GM23338 (cell line): Measurements from ENCODE around the gene CD79A. TPM values are rescaled to one million over a fixed set of nuclear protein-coding genes. Genes with fewer than 3 reads are reported as not detected.

ENCODE experiments used
- ATAC-seq: fragments of 200-7000 bp; cut with Tn5 transposase; 3 replicates; pipeline ENCODE4 v1.9.1; 2020
- DNase-seq: peaks from one replicate; pipeline ENCODE4 v3.0.0-alpha.2; 2015; ENCODE audit warnings: low spot score
- H2AFZ ChIP-seq: fragments of 200-600 bp; sonication (generic); 2 replicates; pipeline ENCODE4 v1.8.0; 2016; ENCODE audit warnings: antibody characterized with exemption, mild to moderate bottlenecking, moderate library complexity
- H3F3A ChIP-seq: fragments of 200-600 bp; sonication (generic); replicated peaks from 2 replicates; pipeline ENCODE4 v1.8.0; 2017; ENCODE audit warnings: antibody characterized with exemption, mixed run types, low read depth
- H3K27ac ChIP-seq: fragments of 200-600 bp; sonication (generic); 2 replicates; pipeline ENCODE4 v1.6.1; 2016; ENCODE audit warnings: low read depth
- H3K27me3 ChIP-seq: fragments of 200-600 bp; sonication (generic); 2 replicates; pipeline ENCODE4 v1.8.0; 2016; ENCODE audit warnings: mild to moderate bottlenecking, mixed run types, moderate library complexity; ENCODE audit not compliant: insufficient read depth
- H3K36me3 ChIP-seq: fragments of 200-600 bp; sonication (generic); 2 replicates; pipeline ENCODE4 v1.8.0; 2016; ENCODE audit warnings: mild to moderate bottlenecking; ENCODE audit not compliant: insufficient read depth
- H3K4me1 ChIP-seq: fragments of 200-600 bp; sonication (generic); 2 replicates; pipeline ENCODE4 v1.8.0; 2016; ENCODE audit warnings: mild to moderate bottlenecking, moderate library complexity; ENCODE audit not compliant: insufficient read depth
- H3K4me2 ChIP-seq: fragments of 200-600 bp; sonication (generic); 2 replicates; pipeline ENCODE4 v1.7.1; 2017; ENCODE audit warnings: mixed run types
- H3K4me3 ChIP-seq: fragments of 200-600 bp; sonication (generic); 2 replicates; pipeline ENCODE4 v1.6.1; 2016; ENCODE audit warnings: mixed run types
- H3K79me2 ChIP-seq: fragments of 200-600 bp; sonication (generic); replicated peaks from 2 replicates; pipeline ENCODE4 v1.8.0; 2017; ENCODE audit warnings: mild to moderate bottlenecking; ENCODE audit not compliant: insufficient read depth
- H3K9me2 ChIP-seq: fragments of 200-600 bp; sonication (generic); 2 replicates; pipeline ENCODE4 v1.8.0; 2017; ENCODE audit not compliant: insufficient read depth
- H4K20me1 ChIP-seq: fragments of 200-600 bp; sonication (generic); replicated peaks from 2 replicates; pipeline ENCODE4 v1.8.0; 2017; ENCODE audit warnings: mild to moderate bottlenecking; ENCODE audit not compliant: insufficient read depth
- H3K27ac Mint-ChIP-seq: 2 replicates; pipeline ENCODE4 v1.8.0; 2020; ENCODE audit warnings: inconsistent platforms, mild to moderate bottlenecking, moderate library complexity, mixed read lengths
- H3K27me3 Mint-ChIP-seq: 3 replicates; pipeline ENCODE4 v1.8.0; 2022; ENCODE audit warnings: low read depth, mild to moderate bottlenecking, moderate library complexity, mixed read lengths, inconsistent platforms; ENCODE audit not compliant: insufficient read depth, poor library complexity
- H3K36me3 Mint-ChIP-seq: 3 replicates; pipeline ENCODE4 v1.8.0; 2021; ENCODE audit warnings: low read depth, mild to moderate bottlenecking, inconsistent platforms, moderate library complexity, mixed read lengths
- H3K4me1 Mint-ChIP-seq: 3 replicates; pipeline ENCODE4 v1.8.0; 2020; ENCODE audit warnings: mild to moderate bottlenecking, inconsistent platforms, mixed read lengths
- H3K4me3 Mint-ChIP-seq: 3 replicates; pipeline ENCODE4 v1.8.0; 2021; ENCODE audit warnings: moderate library complexity, mild to moderate bottlenecking, inconsistent platforms, mixed read lengths
- H3K9me3 Mint-ChIP-seq: 3 replicates; pipeline ENCODE4 v1.8.0; 2020; ENCODE audit warnings: moderate library complexity, mild to moderate bottlenecking, inconsistent platforms, mixed read lengths
- CTCF ChIP-seq, 2 experiments: fragments of 200-600 bp in 1 of 2; sonication (generic) in 1 of 2; conservative IDR thresholded peaks; 2 replicates each; pipeline versions ENCODE4 v1.5.1 to v1.6.1; 2016 to 2017; ENCODE audit warnings: antibody characterized with exemption in 2 of 2, low read depth in 2 of 2, mild to moderate bottlenecking in 2 of 2, moderate library complexity in 1 of 2
- ETS1 ChIP-seq: IDR thresholded peaks from 2 replicates; pipeline ENCODE4 v1.6.1; 2016; ENCODE audit warnings: antibody characterized with exemption
- EZH2 ChIP-seq: fragments of 200-600 bp; sonication (generic); IDR thresholded peaks from one replicate; pipeline ENCODE4 v1.8.0; 2017; ENCODE audit warnings: antibody characterized with exemption, mild to moderate bottlenecking, low read depth; ENCODE audit not compliant: unreplicated experiment
- JUNB ChIP-seq: IDR thresholded peaks from one replicate; pipeline ENCODE4 v1.6.1; 2016; ENCODE audit warnings: antibody characterized with exemption; ENCODE audit not compliant: unreplicated experiment
- NANOG ChIP-seq: IDR thresholded peaks from 2 replicates; pipeline ENCODE4 v1.6.1; 2016; ENCODE audit warnings: antibody characterized with exemption, borderline replicate concordance
- POLR2AphosphoS5 ChIP-seq: IDR thresholded peaks from 2 replicates; pipeline ENCODE4 v1.6.1; 2016; ENCODE audit warnings: antibody characterized with exemption, low read depth
- REST ChIP-seq: IDR thresholded peaks from one replicate; pipeline ENCODE4 v1.6.1; 2018; ENCODE audit warnings: antibody characterized with exemption; ENCODE audit not compliant: unreplicated experiment
- STAT1 ChIP-seq: IDR thresholded peaks from one replicate; pipeline ENCODE4 v1.6.1; 2016; ENCODE audit warnings: antibody characterized with exemption; ENCODE audit not compliant: unreplicated experiment
- ZNF331 ChIP-seq: fragments of 250-450 bp; sonication (Bioruptor Pico); IDR thresholded peaks from 2 replicates; pipeline ENCODE4 v1.5.0; 2020; ENCODE audit warnings: low read depth, mild to moderate bottlenecking, moderate library complexity
- polyA plus RNA-seq: library from polyadenylated mRNA; unstranded; fragments of >200 nt; fragmentation: Nextera tagmentation; extraction: Ambion mirVana; gene quantifications from 2 replicates; pipeline ENCODE4 v1.2.1, GENCODE V29; 2016
- total RNA-seq: library from RNA; depleted of rRNA; stranded (reverse); fragments of >200 nt; shearing (Covaris generic); gene quantifications from 2 replicates; pipeline ENCODE4 v1.2.3, GENCODE V29; 2014

The CD79A gene
- total and polyA plus RNA-seq, 2 experiments from 2014 or later, result 0.27 TPM; not detected in 1

DNA sequence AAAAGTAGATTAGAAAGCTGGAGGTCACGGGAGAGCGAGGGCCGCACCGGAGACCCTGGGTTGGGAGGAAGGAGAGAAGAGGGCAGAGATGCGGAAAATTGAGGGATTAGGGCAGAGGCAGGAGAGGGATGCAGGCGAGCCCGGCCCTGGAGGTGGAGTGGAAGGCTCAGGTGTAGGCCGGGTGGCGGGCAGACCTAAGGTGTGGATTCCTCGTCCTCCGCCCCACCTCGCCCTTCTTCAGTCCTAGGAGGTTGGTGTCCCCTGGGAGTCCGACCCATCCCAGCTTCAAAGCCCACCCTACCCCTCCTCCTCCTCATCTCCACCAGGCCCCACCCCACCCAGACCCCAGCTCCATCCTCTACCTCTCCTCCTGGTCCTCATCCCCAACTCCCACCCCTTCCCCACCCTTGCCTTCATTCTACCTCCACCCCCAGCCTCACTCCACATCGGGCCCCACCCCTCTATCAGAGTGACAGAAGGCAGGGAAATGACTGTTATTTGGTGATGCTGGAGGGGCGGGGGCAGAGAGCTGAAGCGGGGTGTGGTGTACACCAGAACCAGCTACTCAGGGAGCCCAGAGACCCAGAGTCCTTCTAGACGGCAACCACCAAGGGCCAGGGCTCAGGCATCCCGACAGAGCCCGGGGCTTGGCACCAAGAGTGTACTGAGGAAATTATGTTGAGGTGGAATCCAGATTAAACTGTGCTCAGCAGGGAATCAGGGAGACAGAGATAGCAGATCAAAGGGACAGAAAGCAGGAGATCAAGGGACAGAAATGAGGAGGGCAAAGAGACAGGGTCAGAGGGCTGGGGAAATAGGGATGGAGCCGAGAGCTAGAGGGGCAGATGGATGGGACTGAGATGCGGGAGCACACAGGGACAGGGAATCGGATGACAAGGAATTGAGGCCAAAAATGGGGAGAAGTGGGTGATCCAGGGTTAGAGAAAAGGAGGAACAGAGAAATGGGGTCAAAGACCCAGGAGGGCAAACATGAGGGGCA lies 44.8 kb downstream of the CD79A start:
- H3K27ac Mint-ChIP-seq, result no peak overlapping the region
- peak; percentile 91 for TF ChIP-seq EZH2
- TF ChIP-seq ETS1, result no peak
- Histone ChIP-seq H3K36me3 (no peaks in the 10 kb centered on the region), H3K4me1 (peaks cover 7% of the 10 kb centered on the region; the same call in 1 of the 2 replicates), H3K4me3 (peak overlapping the region; percentile 39), H3K79me2 (no peaks in the 10 kb centered on the region), H3K27me3 (peaks cover 98% of the 10 kb centered on the region), H2AFZ (no peak overlapping the region), H3K27ac (no peak overlapping the region), H3F3A (peaks cover 9% of the 10 kb centered on the region), H3K9me2 (no peaks in the 10 kb centered on the region), H3K4me2 (peak overlapping the region; percentile 73), H4K20me1 (peaks cover 7% of the 10 kb centered on the region; the same call in 1 of the 2 replicates)
- peak; percentile 15 for ATAC-seq
- DNase-seq, result no peak
- peaks cover 3% of the 10 kb centered on the region; the same call in 1 of the 3 replicates for H3K9me3 Mint-ChIP-seq
- H3K4me1 Mint-ChIP-seq, result peaks cover 13% of the 10 kb centered on the region
- H3K27me3 Mint-ChIP-seq, result peaks cover 10% of the 10 kb centered on the region
- H3K36me3 Mint-ChIP-seq, result no peaks in the 10 kb centered on the region; the same call in 2 of the 3 replicates
- H3K4me3 Mint-ChIP-seq, result peak overlapping the region; percentile 47; the same call in 2 of the 3 replicates

DNA sequence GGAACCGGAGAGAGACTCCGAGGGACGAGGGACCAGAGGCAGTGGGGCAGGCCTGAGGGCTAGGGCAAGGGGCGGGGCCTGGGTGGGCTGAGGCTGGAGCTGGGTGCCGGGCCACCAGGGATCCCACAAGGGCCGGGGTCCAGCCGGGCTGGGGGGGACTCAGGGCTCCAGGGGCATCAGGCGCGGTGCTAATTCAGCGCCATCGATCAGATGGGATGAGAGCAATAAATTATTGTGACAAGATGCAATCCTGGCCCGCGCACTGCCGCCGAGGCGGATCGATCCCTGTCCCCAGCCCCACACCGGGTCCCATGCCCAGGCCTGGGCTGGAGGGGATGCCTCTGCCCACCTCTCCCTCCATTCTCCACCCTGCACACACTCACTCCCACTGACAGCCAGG lies 45.5 kb downstream of the CD79A start:
- Histone ChIP-seq H2AFZ (no peak overlapping the region), H3F3A (peaks cover 9% of the 10 kb centered on the region), H3K4me2 (peak overlapping the region; percentile 73), H3K4me1 (peaks cover 9% of the 10 kb centered on the region; the same call in 1 of the 2 replicates), H3K4me3 (peak overlapping the region; percentile 36; the same call in 1 of the 2 replicates), H4K20me1 (peaks cover 7% of the 10 kb centered on the region; the same call in 1 of the 2 replicates), H3K9me2 (no peaks in the 10 kb centered on the region), H3K27me3 (peaks cover 98% of the 10 kb centered on the region), H3K36me3 (no peaks in the 10 kb centered on the region), H3K27ac (no peak overlapping the region), H3K79me2 (no peaks in the 10 kb centered on the region)
- Mint-ChIP-seq H3K4me1 (peaks cover 13% of the 10 kb centered on the region), H3K36me3 (no peaks in the 10 kb centered on the region; the same call in 2 of the 3 replicates), H3K4me3 (peak overlapping the region; percentile 47; the same call in 2 of the 3 replicates), H3K27ac (no peak overlapping the region), H3K27me3 (peaks cover 10% of the 10 kb centered on the region), H3K9me3 (peaks cover 3% of the 10 kb centered on the region; the same call in 1 of the 3 replicates)
- DNase-seq (no peak), ATAC-seq (peak; percentile 42)
- TF ChIP-seq STAT1 (no peak), JUNB (no peak), ETS1 (no peak), CTCF (conservative IDR thresholded peaks at IDR 0.05; ENCODE audit: low read depth in 2 of 2) (no peak), NANOG (no peak), POLR2AphosphoS5 (no peak), REST (no peak), ZNF331 (CRISPR knock-in tag) (no peak)
